GM18502 (cell line): ENCODE results near the gene UBAC2.

Experiments
- ATAC-seq: cut with Tn5 transposase; IDR thresholded peaks from one replicate; pipeline ENCODE4 v1.9.1; 2021; ENCODE audit warnings: mild to moderate bottlenecking; ENCODE audit not compliant: unreplicated experiment, poor library complexity

Gene UBAC2, protein sequence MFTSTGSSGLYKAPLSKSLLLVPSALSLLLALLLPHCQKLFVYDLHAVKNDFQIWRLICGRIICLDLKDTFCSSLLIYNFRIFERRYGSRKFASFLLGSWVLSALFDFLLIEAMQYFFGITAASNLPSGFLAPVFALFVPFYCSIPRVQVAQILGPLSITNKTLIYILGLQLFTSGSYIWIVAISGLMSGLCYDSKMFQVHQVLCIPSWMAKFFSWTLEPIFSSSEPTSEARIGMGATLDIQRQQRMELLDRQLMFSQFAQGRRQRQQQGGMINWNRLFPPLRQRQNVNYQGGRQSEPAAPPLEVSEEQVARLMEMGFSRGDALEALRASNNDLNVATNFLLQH

DNA sequence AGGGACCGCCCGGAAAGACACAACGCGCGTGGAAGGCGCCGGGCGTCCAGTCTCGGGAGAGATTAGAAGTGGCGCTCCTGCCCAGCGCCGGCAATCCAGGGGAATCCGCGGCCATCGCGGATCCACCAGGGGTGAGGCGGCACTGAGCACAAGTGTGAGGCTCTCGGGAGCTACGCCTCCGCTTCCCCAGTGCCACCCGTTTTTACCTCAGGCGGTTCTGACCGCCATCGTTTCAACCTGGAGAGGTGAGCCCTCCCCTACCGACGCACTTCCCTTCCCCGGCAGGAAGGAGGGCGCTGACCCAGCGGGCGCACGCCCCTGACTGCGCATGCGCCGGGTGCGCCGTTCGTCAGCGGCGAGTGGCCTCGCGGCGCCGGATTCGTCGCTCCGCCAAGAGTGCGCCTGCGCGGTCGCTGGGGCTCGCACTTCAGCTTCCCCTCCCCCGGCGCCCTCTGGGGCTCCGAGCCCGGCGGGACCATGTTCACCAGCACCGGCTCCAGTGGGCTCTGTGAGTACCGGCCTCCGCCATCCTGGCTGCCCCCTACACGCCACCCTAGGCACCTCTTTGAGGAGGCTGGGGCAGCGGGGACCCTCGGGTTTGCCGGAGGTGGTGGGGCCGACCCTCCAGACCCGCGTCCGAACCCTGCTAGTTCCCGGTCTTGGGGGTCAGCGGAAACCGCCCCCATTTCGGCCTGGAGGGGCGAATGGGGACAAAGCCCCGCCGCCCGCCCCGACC, at the start of gene UBAC2:
TSS of gene UBAC2 (plus strand) at position 423 of the 736 bp plus-strand sequence. CDS start at position 478, 55 bp downstream.
- ATAC-seq: peak; percentile 66

DNA sequence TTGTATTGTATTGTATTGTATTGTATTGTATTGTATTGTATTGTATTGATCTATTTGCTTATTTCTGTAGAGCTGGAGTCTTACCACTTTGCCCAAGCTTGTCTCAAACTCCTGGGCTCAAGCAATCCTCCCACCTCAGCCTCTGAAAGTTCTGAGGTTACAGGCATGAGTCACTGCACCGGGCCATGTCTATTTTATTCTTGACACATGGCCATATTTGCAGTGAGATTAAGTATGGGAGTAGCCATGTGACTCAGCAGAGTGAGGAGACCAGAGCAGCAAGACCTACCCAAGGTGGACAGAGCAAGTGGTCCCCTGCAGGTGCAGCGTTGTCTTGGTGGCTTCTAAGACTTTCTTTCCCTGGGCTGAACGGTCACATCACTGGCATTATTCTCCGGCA, 49.1 kb upstream of the UBAC2 start:
- peak; percentile 93 for ATAC-seq

DNA sequence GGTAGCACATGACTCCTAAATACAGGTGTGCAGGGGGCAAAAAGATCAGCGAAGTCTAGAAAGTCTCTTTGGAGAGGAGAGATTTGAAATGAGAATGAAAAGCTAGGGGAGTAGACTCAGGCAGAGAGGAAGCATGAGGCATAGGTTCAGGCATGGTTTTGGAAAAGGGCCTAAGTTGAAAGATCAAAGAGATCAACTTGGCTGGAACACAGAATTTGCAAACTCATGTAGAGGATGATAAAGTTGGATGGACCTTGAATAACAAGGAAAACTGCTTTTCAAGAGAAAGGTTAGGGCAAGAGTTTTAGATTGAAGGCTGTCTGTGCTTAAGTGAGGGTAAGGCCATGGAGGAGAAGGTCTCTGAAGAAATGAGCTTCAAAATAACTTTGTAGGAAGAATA, 47.4 kb upstream of the UBAC2 start:
- ATAC-seq: no peak

DNA sequence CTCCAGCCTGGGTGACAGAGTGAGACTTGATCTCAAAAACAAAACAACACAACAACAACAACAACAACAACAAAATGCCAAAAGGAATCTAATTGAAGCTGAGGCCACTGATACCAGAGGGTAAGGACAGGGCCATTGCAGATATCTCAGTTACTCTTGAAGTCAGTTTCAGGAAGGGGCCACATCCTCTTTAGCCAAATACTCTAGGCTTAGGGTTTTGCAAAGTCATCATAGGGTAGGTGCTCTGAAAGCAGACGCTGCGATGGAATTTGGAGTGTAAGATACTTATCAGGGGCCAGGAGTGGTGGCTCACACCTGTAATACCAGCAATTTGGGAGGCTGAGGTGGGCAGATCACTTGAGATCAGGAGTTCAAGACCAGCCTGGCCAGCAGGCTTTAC, 46.6 kb upstream of the UBAC2 start:
- ATAC-seq: peak; percentile 40

DNA sequence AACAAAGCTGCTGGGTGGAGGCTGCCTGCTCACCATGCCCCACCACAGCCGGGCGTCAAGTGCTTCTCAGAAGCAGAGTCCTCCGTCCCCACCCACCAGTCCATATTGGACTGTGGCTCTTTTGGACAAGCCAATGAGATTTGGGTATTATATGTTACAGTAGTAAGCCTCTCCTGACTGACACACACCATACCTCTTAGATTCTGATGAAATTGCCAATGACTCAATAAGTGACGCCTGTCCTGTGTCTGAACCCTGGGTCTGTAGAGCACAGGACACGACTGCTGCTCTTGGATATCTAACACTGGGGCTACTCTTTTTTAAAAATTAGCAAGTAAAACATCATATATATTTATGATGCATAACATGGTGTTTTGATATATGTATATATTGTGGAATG, 44.8 kb upstream of the UBAC2 start:
- no peak for ATAC-seq

DNA sequence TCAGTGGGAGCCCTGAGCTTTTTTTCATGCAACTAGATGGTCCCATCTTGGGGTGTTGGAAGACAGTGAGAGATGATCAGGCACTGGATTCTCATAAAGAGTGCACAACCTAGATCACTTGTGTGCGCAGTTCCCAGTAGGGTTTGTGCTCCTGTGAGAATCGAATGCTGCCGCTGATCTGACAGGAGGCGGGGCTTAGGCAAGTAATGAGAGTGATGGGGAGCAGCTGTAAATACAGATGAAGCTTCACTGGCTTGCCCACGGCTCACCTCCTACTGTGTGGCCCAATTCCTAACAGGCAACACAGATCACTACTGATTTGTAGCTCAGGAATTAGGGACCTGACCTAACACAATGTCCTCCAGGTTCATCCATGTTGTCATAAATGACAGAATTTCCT, 43.6 kb upstream of the UBAC2 start:
- ATAC-seq: no peak

DNA sequence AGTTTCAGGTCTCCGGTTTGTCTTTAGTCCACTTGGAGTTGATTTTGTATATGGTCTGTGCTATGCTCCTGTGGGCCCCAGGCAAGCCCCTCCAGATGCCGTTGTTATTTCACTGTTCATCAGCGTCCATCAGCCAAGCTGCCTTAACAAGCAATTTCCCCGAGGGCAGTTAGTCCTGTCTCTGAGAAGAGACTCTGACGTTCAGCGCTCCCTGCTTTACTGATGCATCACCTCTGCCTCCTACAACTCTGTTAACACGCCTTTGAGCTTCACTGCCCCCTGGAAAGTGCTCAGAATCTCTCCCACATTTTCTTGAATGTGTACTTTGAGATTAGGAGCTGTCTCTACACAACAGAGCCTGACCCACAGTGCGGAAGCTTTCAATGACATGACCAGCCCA, 41.8 kb upstream of the UBAC2 start:
- no peak for ATAC-seq

DNA sequence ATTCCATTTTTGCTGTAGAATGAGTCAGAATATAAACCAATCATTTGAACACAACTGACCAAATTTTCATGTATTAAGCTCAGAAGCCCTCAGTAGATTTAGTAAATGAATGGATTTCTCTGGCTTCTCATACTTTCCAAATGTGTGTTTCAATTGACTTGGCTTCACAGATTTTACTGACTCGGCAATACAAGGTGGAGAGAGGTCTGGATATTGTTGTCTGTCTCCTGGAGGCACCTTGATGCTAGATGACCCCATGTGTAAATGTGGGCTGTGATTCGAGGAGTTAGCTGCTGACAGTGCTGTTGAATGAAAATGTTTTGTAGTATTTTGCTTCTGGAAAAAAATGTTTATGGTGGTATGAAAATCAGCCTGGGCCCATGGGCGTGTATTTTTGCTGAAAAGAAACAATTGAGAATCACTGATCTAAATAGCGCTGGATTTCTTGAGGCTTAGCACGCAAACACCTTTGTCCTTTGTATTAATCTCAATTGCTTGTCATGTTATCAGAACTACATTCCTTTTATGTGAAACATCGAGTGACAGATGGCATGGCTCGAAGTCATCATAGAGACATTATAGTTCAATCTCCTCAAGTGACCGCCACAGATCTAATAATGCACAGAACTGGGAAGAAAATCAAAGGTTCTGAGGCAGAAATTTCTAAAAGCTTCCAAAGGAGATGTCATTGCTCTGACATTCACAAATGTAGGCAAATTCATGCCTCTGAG, 41.2 kb upstream of the UBAC2 start:
- ATAC-seq: no peak

DNA sequence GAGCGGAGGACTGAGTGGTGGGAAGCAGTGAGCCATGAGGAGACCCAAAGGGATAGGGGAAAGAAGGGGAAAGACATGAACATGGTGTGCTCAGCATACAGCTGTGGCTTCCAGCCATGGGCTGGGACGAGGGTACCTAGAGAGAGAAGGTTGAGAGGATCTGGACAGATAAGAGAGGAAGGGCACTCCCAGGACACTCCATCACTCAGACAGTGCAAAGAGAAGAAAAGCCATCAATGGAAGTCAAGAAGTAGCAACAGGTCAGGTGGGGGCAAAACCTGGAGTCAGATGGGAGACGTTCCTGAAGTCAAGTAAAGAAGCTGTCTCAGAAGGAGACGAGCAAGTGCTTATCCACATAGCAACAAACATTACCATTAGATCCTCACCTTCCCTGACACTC, 40.2 kb upstream of the UBAC2 start:
- ATAC-seq: no peak

DNA sequence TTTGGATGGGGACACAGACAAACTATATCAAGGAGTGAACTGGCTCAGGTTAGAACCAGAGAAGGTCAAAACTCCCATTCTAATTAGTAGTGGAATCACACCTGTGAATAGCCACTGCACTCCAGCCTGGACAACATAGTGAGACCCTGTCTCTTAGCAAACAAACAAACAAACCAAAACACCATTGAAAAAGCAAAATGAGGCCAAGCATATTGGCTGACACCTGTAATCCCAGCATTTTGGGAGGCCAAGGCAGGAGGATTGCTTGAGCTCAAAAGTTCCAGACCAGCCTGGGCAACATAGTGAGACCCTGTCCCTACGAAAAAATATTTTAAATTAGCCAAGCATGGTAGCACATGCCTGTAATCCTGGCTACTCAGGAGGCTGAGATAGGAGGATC, 39.1 kb upstream of the UBAC2 start:
- no peak for ATAC-seq

DNA sequence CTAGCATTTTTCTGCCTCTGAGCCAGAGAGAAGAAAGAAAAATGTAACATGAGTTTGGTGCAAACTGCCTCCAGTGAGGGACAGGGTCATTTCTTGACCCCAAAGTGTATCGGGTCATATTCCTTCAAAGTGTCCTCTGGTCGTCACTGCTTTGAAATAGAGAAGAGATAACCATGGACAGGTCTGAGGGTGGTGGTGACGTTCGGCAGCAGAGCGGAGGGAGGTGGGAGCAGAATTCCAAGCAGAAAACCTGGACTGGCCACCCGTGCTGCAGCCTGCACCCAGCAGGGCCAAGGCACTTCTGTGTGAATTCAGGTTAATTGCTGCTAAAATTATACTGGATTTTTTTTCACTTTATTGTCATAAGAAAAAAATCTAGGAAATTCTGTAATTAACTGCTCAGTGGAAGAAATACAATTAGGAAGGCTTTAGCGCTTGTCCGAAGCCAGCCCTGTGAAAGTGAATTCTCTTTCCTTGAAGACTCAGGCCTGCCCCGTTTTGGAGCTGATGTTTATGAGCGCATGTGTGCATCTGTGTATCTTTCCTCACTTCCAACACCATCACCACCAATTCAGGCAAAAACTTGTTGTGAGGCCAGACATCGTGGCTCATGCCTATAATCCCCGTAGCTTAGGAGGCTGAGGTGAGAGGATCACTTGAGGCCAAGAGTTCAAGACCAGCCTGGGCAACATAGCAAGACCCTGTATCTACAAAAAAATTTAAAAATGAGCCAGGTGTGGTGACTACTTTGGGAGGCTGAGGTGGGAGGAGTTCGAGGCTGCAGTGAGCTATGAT, 37.9 kb upstream of the UBAC2 start:
- ATAC-seq: no peak

DNA sequence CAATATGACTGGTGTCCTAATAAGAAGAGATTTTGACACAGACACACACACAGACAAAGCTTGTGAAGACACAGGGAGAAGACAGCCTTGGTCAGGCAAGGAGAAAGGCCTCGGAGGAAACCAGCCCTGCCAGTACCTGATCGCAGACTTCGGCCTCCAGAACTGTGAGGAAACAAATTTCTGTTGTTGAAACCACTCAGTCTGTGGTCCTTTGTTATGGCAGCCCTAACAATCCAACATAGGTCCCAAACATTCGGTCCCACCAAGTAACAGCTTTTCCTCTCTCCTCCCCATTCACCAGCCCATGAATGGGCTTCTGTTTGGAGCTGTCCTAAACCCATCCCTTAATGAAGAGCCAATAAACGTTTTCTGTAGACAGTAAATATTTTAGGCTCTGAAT, 36.4 kb upstream of the UBAC2 start:
- ATAC-seq: no peak

DNA sequence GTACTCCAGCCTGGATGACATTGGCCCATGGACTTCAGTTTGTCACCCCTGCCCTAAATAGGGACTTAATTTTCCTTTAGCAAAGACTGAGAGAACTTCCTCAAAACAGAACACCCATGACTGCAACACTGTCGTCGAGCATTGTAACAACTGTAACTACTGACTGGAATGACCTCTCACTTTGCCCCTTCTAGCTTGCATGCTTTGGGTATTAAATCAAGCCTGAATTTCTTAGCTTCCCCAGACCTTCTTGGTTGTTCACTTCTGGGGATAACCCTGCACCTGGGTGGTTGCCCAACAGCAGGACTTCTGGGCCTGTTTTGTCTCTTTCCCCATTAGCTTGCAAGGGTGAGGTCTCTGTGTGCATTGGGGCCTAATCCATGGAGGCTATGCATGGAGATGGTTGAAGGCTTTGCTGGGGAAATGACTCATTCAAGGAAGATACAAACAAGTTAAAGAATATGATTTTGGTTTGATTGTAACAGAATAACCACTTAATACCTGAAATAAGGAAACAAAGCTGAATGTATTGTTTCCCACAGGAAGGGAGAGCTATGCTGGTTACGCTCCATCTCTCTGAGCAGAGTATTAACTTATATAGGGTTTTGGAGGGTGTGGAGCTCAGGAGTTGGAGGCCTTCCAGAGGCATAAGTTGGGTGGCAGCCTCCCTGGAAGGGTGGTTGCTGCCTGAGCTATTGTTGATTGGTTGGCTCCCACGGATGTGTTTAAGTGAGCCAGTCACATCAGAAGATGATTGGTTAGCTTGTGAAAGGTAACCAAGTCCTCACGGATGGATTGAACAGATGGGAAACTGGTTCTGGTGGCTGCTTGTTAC, 34.7 kb upstream of the UBAC2 start:
- ATAC-seq: no peak

DNA sequence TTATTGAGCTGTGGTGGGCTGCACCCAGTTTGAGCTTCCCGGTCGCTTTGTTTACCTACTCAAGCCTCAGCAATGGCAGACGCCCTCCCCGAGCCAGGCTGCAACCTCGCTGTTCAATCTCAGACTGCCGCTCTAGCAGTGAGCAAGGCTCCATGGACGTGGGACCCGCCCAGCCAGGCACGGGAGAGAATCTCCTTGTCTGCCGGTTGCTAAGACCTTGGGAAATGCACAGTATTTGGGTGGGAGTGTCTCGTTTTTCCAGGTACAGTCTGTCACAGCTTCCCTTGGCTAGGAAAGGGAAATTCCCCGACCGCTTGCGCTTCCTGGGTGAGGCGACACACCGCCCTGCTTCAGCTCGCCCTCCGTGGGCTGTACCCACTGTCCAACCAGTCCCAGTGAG, 27.7 kb upstream of the UBAC2 start:
- ATAC-seq: no peak

DNA sequence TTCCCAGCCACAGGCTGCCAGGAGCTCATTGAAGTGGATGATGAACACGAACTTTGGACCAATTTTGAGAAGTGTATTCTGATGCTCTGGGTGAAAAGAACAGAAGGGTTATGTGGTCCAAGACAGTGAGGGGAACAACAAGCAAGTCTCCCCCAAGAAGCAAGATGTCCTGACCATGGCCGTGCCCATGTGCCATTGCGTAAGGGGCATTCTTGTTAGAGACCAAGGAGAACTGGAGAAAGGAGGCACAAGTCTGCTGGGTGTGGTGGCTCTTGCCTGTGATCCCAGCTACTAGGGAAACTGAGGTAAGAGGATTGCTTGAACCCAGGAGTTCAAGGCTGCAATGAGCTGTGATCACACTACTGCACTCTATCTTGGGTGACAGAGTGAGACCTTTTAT, 27.0 kb upstream of the UBAC2 start:
- no peak for ATAC-seq

DNA sequence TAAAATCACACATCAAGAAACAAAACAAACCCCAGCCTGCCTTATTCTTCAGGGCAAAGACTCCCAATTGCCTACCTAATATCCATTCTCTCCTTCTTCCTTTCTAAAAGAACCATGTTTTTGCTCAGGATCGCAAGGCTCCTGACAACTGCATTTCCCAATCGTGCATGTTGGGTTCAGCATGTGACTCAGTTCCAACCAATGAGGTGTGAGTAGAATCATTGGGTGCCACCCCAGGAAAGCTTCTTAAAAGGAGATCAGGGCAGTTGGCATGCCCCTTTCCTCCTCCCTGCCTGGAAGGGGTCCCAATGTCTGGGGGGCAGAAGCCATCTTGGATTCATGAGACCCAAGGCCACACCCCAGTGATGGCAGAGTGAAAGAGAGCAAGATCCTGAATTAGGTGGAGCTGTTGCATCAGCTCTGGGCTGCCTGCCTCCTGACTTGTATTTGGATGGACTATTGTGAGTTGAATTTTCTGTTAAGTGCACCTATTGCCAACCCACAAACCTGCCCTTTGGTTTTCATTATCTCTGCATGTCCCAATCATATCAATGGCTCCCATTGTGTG, 26.0 kb upstream of the UBAC2 start:
- no peak for ATAC-seq

DNA sequence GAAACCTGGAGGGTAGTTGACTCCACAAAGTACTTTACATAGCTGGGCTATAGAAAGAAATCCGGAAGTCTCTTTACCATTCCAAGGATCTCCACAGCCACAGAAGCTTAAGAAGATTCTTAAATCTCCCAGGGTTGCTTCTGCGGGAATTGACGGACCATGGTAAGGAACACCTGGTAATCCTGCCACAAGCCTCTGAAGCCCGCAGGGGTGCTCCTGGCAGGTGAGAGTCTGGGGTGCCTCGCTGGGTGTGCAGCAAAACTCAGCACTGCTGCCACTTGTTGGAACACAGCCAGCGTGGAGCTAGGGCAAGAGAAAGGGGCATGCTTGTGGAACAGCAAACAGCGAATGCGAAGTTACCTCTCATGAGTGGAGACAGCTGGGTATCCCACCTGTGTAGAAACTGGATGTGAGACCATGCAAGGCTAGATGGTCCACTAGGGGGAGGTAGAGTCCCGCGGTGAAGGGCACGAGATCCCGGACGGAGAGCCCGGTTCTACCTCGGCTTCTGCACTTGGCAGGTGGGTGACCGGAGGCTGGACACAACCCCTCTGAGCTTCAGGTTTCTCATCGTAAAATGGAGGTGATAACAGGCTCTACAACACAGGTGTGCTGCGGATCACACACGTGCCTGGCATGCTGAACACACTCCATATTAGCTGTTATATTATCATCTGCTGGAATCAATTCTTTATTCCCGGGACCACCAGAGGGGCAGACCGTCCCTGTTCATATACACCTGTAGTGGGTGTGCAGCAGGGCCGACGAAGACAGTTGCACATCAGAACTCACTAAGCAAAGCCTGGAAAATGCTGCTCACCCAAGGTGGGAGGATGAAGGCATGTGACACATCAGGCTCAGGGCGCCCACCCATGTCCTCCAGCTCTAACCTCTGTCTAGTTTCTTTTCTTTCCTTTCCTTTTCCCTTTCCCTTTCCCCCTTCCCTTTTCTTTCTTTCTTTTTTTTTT, 24.1 kb upstream of the UBAC2 start:
- ATAC-seq: peak; percentile 81

DNA sequence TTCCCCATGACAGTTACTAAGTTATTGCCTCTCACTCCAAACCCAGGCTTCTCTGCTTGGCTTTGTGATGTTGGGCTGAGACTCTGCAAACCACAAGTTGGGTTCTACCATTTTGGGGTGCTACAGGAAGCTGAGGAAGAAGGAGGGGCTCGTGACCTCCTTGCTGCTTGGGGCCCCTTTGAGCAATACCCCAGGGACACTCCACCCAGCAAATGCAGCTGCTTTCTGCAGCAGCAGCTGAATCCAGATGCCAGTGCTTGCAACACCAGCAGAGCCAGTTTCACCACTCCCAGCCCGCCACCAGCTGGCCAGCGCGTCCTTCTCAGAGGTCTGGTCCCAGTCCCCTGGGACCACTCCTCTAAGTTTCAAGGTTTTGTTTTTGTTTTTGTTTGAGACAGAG, 22.0 kb upstream of the UBAC2 start:
- ATAC-seq: peak; percentile 61
